Camera-type eye (tissue), 1 donor: Measurements from ENCODE around the gene CCM2L. TPM values are rescaled to one million over a fixed set of nuclear protein-coding genes. Genes with fewer than 3 reads are reported as not detected.

Experiments used
- total RNA-seq: library from RNA; depleted of rRNA; stranded (reverse); fragments of >200 nt; gene quantifications from one replicate; pipeline ENCODE4 v1.2.3, GENCODE V29; 2014

Gene CCM2L
- 4.8 TPM for total RNA-seq

GRCh38 chr20:32010101-32010500, at the start of gene CCM2L:
Gene CCM2L (plus strand): TSS chr20:32010438. CDS start chr20:32010455, 17 bp downstream.

GRCh38 chr20:31967830-31968249, 42.4 kb upstream of the CCM2L start, which contains the start of gene XKR7:
Gene XKR7 (plus strand): TSS chr20:31968151. CDS start chr20:31968176, 25 bp downstream.

GRCh38 chr20:32052090-32052777, 42.0 kb downstream of the CCM2L start, which contains the start of gene HCK:
Gene HCK (plus strand): TSS chr20:32052242.

Other genes starting within 250 kb of the CCM2L start
- gene MYLK2, start 191.1 kb upstream of the CCM2L start, total RNA-seq: 2.5 TPM
- gene FOXS1, start 164.8 kb upstream of the CCM2L start, total RNA-seq: 2.3 TPM
- 9.0 TPM for gene DUSP15, start 139.9 kb upstream of the CCM2L start, total RNA-seq
- 1.4 TPM for gene TTLL9, start 139.8 kb upstream of the CCM2L start, total RNA-seq
- gene PDRG1, start 58.4 kb upstream of the CCM2L start, total RNA-seq: 9.5 TPM
- 8.2 TPM for gene XKR7, start 42.3 kb upstream of the CCM2L start, total RNA-seq
- gene HCK, start 41.8 kb downstream of the CCM2L start, total RNA-seq: 4.9 TPM
- gene TM9SF4, start 99.3 kb downstream of the CCM2L start, total RNA-seq: 31.2 TPM
- gene PLAGL2, start 197.3 kb downstream of the CCM2L start, total RNA-seq: 9.2 TPM
- gene POFUT1, start 197.4 kb downstream of the CCM2L start, total RNA-seq: 33.4 TPM